Measurements from ENCODE around the gene CMC1.
A peak's percentile ranks its signal among the peaks of the same experiment; 100 is the strongest.

Gene CMC1

DNA sequence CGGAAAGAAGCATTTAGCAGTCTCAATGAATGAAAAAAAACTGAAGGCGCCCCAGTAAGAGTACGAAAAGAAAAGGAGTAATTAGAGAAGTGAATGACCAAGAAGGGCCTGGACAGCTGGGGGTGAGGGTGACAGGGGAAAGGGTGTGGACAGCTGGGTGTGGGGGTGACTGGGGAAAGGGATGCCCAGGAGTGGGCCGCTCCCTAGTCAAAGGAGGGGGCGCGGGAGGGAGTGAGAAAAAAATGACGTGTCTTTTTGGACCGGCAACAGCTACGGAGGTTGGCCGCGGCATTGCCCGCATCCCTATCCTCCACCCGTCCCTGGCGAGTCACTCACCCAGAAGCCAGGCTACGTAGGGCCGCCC, 106.8 kb downstream of the CMC1 start:
- DNase-seq (ENCODE audit: extremely low spot score, insufficient read length, low read depth) (no peak), FAIRE-seq (no peak)

- peak; percentile 62 for DNase-seq (ENCODE audit: extremely low spot score, insufficient read length, low read depth)
- FAIRE-seq = peak; percentile 97
Measured at GRCh38 chr3:28348629-28349468, 107.4 kb downstream of the CMC1 start, which contains the start of the genes AZI2 and ZCWPW2. TSS of gene AZI2 (minus strand) at chr3:28348824. CDS start at chr3:28340617, 8,207 bp downstream. TSS of gene ZCWPW2 (plus strand) at chr3:28348721. CDS start at chr3:28413069, 64,348 bp downstream.

DNA sequence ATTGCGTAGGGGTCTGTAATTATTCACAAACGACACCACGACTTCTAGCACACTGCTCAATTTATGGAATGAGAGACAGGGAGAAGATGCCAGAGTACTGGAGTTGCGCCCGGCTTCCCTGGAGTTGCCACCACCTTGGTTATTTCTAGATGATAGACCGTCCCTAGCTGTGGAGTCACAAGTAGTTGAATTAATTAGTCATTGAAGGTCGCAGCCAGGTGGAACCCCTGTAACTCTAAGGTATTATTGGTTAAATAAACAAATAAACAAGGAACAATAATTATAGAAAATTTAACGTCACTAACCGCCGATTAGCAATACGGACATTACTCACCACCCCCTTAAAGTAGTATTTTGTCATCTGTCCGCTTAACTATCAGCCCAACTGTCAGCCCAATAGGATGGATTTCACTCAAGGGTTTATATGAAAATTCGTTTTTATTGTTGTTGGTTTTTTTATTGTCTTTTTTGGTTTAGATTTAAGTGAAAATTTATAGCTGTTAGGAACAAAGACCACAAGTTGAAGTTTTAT, 108.1 kb downstream of the CMC1 start:
- FAIRE-seq = peak; percentile 47
- DNase-seq (ENCODE audit: extremely low spot score, insufficient read length, low read depth) = no peak

All from GM18507 (cell line).